Caco-2 (cell line): ENCODE measurements around the gene DARS1. TPM values are rescaled to one million over a fixed set of nuclear protein-coding genes. Genes with fewer than 3 reads are reported as not detected.

Experiments used
- BruUV-seq: library from RNA; stranded (reverse); fragments of 400-500 nt; replicated peaks from 2 replicates; lab custom pipeline; 2021; lab: Mats Ljungman, UMichigan
- CTCF ChIA-PET: fragments of 300-600 bp; sonication (Branson Sonifier 250); formaldehyde crosslinking; loops from one replicate; lab custom pipeline; 2022; ENCODE audit warnings: antibody characterized with exemption; lab: Charles Lee
- POLR2A ChIA-PET: fragments of 300-600 bp; sonication (Branson Sonifier 250); formaldehyde crosslinking; loops from one replicate; lab custom pipeline; 2022; ENCODE audit warnings: antibody characterized with exemption; lab: Charles Lee
- DNase-seq, 2 experiments: peaks; one replicate each; pipeline versions ENCODE4 v3.0.0 to v3.0.0-alpha.2; 2020 to 2022
- H3K27me3 ChIP-seq: replicated peaks from 2 replicates; pipeline ENCODE4 v1.6.0; 2011; ENCODE audit warnings: low read length; ENCODE audit not compliant: control insufficient read depth, insufficient read depth
- H3K36me3 ChIP-seq: 2 replicates; pipeline ENCODE4 v1.5.1; 2011; ENCODE audit warnings: low read length; ENCODE audit not compliant: control insufficient read depth, insufficient read depth
- H3K4me1 ChIP-seq: fragments of 250-450 bp; sonication (Bioruptor Pico); 2 replicates; pipeline ENCODE4 v1.5.1; 2020; ENCODE audit warnings: mild to moderate bottlenecking
- H3K4me3 ChIP-seq: 2 replicates; pipeline ENCODE4 v1.5.1; 2011; ENCODE audit warnings: low read depth, mild to moderate bottlenecking, control low read depth, low read length
- H3K9me3 ChIP-seq: fragments of 250-450 bp; sonication (Bioruptor Pico); 2 replicates; pipeline ENCODE4 v1.5.1; 2020; ENCODE audit warnings: mild to moderate bottlenecking, moderate library complexity
- H3K27ac Mint-ChIP-seq: one replicate; pipeline ENCODE4 v1.8.0; 2022; ENCODE audit warnings: mixed read lengths; ENCODE audit not compliant: unreplicated experiment
- H3K27me3 Mint-ChIP-seq: one replicate; pipeline ENCODE4 v1.8.0; 2022; ENCODE audit warnings: mixed read lengths; ENCODE audit not compliant: insufficient read depth, unreplicated experiment
- H3K36me3 Mint-ChIP-seq: one replicate; pipeline ENCODE4 v1.8.0; 2022; ENCODE audit warnings: mild to moderate bottlenecking, mixed read lengths; ENCODE audit not compliant: insufficient read depth, unreplicated experiment
- H3K4me1 Mint-ChIP-seq: one replicate; pipeline ENCODE4 v1.8.0; 2022; ENCODE audit warnings: low read depth, mixed read lengths; ENCODE audit not compliant: unreplicated experiment
- H3K4me3 Mint-ChIP-seq: one replicate; pipeline ENCODE4 v1.8.0; 2022; ENCODE audit warnings: mild to moderate bottlenecking, moderate library complexity, mixed read lengths; ENCODE audit not compliant: unreplicated experiment
- H3K9me3 Mint-ChIP-seq: one replicate; pipeline ENCODE4 v1.8.0; 2022; ENCODE audit warnings: mixed read lengths; ENCODE audit not compliant: unreplicated experiment
- intact Hi-C: fragments of 100-400 bp; cut with micrococcal nuclease; formaldehyde crosslinking; loops from one replicate; pipeline ENCODE4 v1.10.0; 2022; ENCODE audit not compliant: unreplicated experiment
- total RNA-seq: library from RNA; stranded (reverse); gene quantifications from 2 replicates; pipeline ENCODE4 v1.2.3, GENCODE V29; 2022
- TF ChIP-seq, protein P1 (sequence below), 2 experiments: fragments of 200-600 bp in 1 of 2; IDR thresholded peaks; 1 replicate in 1 of 2; 2 replicates in 1 of 2; pipeline versions ENCODE4 v1.5.1 to v1.8.0; 2011 to 2022; ENCODE audit warnings: antibody characterized with exemption in 1 of 2, control low read depth in 1 of 2, inconsistent platforms in 1 of 2, low read depth in 1 of 2, low read length in 1 of 2, mild to moderate bottlenecking in 1 of 2, moderate library complexity in 1 of 2; ENCODE audit not compliant: insufficient read depth in 1 of 2, severe bottlenecking in 1 of 2, unreplicated experiment in 1 of 2

Gene DARS1
- total RNA-seq, 1 experiment from 2014 or later, result 90.9 TPM

- Histone ChIP-seq H3K27me3 (no peaks in the 10 kb centered on the region), H3K4me3 (no peak overlapping the region), H3K36me3 (no peaks in the 10 kb centered on the region), H3K9me3 (no peaks in the 10 kb centered on the region), H3K4me1 (no peaks in the 10 kb centered on the region)
- no peaks in the 10 kb centered on the region for H3K36me3 Mint-ChIP-seq
- H3K4me1 Mint-ChIP-seq, result no peaks in the 10 kb centered on the region
- H3K27ac Mint-ChIP-seq, result no peak overlapping the region
- DNase-seq, result no peak
- no peaks in the 10 kb centered on the region for H3K9me3 Mint-ChIP-seq
- TF ChIP-seq, protein P1, sequence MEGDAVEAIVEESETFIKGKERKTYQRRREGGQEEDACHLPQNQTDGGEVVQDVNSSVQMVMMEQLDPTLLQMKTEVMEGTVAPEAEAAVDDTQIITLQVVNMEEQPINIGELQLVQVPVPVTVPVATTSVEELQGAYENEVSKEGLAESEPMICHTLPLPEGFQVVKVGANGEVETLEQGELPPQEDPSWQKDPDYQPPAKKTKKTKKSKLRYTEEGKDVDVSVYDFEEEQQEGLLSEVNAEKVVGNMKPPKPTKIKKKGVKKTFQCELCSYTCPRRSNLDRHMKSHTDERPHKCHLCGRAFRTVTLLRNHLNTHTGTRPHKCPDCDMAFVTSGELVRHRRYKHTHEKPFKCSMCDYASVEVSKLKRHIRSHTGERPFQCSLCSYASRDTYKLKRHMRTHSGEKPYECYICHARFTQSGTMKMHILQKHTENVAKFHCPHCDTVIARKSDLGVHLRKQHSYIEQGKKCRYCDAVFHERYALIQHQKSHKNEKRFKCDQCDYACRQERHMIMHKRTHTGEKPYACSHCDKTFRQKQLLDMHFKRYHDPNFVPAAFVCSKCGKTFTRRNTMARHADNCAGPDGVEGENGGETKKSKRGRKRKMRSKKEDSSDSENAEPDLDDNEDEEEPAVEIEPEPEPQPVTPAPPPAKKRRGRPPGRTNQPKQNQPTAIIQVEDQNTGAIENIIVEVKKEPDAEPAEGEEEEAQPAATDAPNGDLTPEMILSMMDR (IDR thresholded peaks at IDR 0.05; ENCODE audit: insufficient read depth in 1 of 2, low read depth in 1 of 2, low read length in 1 of 2, severe bottlenecking in 1 of 2, unreplicated experiment in 1 of 2), result no peak
- ChIA-PET POLR2A (no interaction called here), CTCF (no interaction called here)
- no TSS peak for BruUV-seq
- intact Hi-C loops, result no loop called here
- H3K4me3 Mint-ChIP-seq, result no peak overlapping the region
- H3K27me3 Mint-ChIP-seq, result no peaks in the 10 kb centered on the region
Measured at GRCh38 chr2:135993421-135993820, 8.0 kb upstream of the DARS1 start.

DNA sequence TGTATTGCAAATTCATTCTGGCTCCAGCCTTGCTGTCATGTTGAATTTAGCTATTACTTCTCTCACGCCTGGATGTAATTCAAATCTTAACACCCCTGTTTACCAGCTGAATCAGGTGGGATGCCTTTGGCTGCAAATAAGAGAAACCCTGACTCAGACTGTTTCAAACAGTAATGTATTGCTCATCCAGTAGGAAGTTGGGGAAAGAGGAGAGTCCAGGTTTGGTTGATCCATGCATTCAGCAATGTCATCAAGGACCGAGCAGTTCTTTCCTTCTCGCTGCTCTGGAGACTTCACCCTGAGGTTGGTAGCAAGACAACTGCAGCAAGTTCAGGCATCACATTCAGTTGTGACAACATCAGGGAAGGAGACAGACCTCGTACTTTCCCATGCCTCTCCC lies 6.4 kb upstream of the DARS1 start:
- TF ChIP-seq, protein P1 (IDR thresholded peaks at IDR 0.05; ENCODE audit: insufficient read depth in 1 of 2, low read depth in 1 of 2, low read length in 1 of 2, severe bottlenecking in 1 of 2, unreplicated experiment in 1 of 2), result no peak
- H3K4me1 Mint-ChIP-seq, result no peaks in the 10 kb centered on the region
- no peaks in the 10 kb centered on the region for H3K36me3 Mint-ChIP-seq
- Histone ChIP-seq H3K4me3 (no peak overlapping the region), H3K9me3 (no peaks in the 10 kb centered on the region), H3K36me3 (no peaks in the 10 kb centered on the region), H3K27me3 (no peaks in the 10 kb centered on the region), H3K4me1 (no peaks in the 10 kb centered on the region)
- no peak overlapping the region for H3K4me3 Mint-ChIP-seq
- H3K9me3 Mint-ChIP-seq, result no peaks in the 10 kb centered on the region
- ChIA-PET CTCF (no interaction called here), POLR2A (no interaction called here)
- H3K27me3 Mint-ChIP-seq, result no peaks in the 10 kb centered on the region
- intact Hi-C loops, result no loop called here
- no TSS peak for BruUV-seq
- H3K27ac Mint-ChIP-seq, result no peak overlapping the region
- no peak for DNase-seq

- H3K4me1 ChIP-seq, result 0 out of 2 replicates have a peak, but pooled peaks cover 6% of the 10 kb centered on the region
- no peaks in the 10 kb centered on the region for H3K9me3 ChIP-seq
- ChIA-PET POLR2A (no interaction called here), CTCF (no interaction called here)
- H3K4me3 ChIP-seq, result no peak overlapping the region
- Mint-ChIP-seq H3K4me1 (no peaks in the 10 kb centered on the region), H3K27ac (no peak overlapping the region), H3K36me3 (peaks cover 17% of the 10 kb centered on the region), H3K4me3 (no peak overlapping the region), H3K27me3 (no peaks in the 10 kb centered on the region), H3K9me3 (no peaks in the 10 kb centered on the region)
- BruUV-seq, result no TSS peak
- TF ChIP-seq, protein P1 (IDR thresholded peaks at IDR 0.05; ENCODE audit: insufficient read depth in 1 of 2, low read depth in 1 of 2, low read length in 1 of 2, severe bottlenecking in 1 of 2, unreplicated experiment in 1 of 2), result no peak
- DNase-seq, result no peak
- intact Hi-C loops, result loop anchor here (5.0 kb wide), 1 partner anchor 130 kb away; the partner anchor contains the start of gene CXCR4
- peaks cover 1% of the 10 kb centered on the region; the same call in 1 of the 2 replicates for H3K36me3 ChIP-seq
- H3K27me3 ChIP-seq, result no peaks in the 10 kb centered on the region
Measured at GRCh38 chr2:135987441-135987840, 2.0 kb upstream of the DARS1 start.
